Muscle layer of colon (tissue), 2 donors: ENCODE results near the gene SUMO3.
A peak's percentile ranks its signal among the peaks of the same experiment; 100 is the strongest.

Experiments
- H3K27ac ChIP-seq: one replicate; pipeline ENCODE4 v1.7.0; 2013; ENCODE audit warnings: low read depth, mild to moderate bottlenecking, low read length, moderate library complexity
- H3K27me3 ChIP-seq, 2 donors: one replicate each; pipeline ENCODE4 v1.7.0; 2013; ENCODE audit warnings: low read length in 2 of 2, mild to moderate bottlenecking in 2 of 2; ENCODE audit not compliant: insufficient read depth in 2 of 2, control insufficient read depth in 1 of 2
- H3K36me3 ChIP-seq: one replicate; pipeline ENCODE4 v1.7.0; 2013; ENCODE audit warnings: mild to moderate bottlenecking, low read length; ENCODE audit not compliant: insufficient read depth
- H3K4me1 ChIP-seq: one replicate; pipeline ENCODE4 v1.7.0; 2013; ENCODE audit warnings: mild to moderate bottlenecking, low read length; ENCODE audit not compliant: insufficient read depth
- H3K4me3 ChIP-seq, 2 donors: one replicate each; pipeline ENCODE4 v1.7.0; 2013; ENCODE audit warnings: low read length in 2 of 2, low read depth in 1 of 2, mild to moderate bottlenecking in 1 of 2, moderate library complexity in 1 of 2
- H3K9ac ChIP-seq: one replicate; pipeline ENCODE4 v1.7.0; 2013; ENCODE audit warnings: low read length
- H3K9me3 ChIP-seq: one replicate; pipeline ENCODE4 v1.7.0; 2013; ENCODE audit warnings: mild to moderate bottlenecking, low read length
- donor health status: abdominal sarcoma.
- donor health status: Adenocarcinoma of cecum.

Gene SUMO3

DNA sequence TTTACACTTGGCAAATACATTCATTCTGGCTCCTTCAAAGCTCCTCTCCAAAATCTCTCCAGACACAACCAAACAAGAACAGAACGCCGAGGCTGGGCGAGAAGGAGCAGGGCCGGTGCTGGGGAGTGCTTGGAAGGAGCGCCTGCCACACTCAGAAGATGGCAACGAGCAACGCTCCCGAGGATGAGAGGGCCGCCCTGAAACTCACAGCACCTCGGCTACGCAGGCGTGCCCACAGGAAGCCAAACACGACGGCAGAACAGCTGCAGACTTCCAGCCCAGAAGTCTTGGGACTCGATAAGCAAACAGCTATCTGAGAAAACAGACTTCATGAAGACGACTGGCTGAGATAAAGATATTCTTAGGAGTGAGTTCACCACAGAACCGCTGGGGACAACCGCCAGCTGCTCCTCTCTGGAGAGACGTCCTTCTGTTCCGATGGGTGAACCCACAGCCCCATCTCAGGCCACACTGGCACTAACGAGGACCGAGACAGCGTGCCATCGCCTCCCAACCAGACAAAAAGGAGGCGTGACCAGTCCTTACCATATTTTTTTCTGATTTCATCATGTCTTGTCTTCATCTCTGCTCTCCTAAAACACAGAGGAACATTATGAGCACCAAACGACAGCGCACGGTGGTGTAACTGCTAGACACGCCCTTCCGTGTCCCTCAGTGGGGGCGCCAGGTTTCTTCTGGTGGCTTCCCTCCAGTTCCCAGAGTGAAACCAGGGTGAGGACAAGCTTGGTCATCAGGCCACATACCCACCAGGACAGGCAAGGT lies 37.0 kb upstream of the SUMO3 start:
- no peaks in the 10 kb centered on the region for H3K9me3 ChIP-seq
- H3K4me3 ChIP-seq: no peak overlapping the region
- peaks cover 14% of the 10 kb centered on the region for H3K4me1 ChIP-seq
- no peak overlapping the region for H3K27ac ChIP-seq
- H3K36me3 ChIP-seq: peaks cover 67% of the 10 kb centered on the region
- H3K9ac ChIP-seq: no peak overlapping the region
- H3K27me3 ChIP-seq: no peaks in the 10 kb centered on the region

DNA sequence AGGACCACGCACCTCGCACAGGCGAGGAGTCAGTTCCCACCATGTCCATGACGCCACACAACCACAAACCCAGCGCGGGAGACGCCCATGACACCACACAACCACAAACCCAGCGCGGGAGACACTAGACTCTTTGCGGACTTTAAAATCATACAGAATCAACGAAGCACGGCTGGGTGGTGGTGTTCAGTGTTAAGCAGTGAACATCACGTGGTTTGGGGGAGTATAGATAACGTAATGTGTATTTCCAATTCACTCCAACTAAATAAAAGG lies 36.5 kb upstream of the SUMO3 start:
- Histone ChIP-seq H3K27me3 (no peaks in the 10 kb centered on the region), H3K27ac (no peak overlapping the region), H3K36me3 (peaks cover 69% of the 10 kb centered on the region), H3K9me3 (no peaks in the 10 kb centered on the region), H3K4me3 (no peak overlapping the region), H3K4me1 (peaks cover 14% of the 10 kb centered on the region), H3K9ac (no peak overlapping the region)

DNA sequence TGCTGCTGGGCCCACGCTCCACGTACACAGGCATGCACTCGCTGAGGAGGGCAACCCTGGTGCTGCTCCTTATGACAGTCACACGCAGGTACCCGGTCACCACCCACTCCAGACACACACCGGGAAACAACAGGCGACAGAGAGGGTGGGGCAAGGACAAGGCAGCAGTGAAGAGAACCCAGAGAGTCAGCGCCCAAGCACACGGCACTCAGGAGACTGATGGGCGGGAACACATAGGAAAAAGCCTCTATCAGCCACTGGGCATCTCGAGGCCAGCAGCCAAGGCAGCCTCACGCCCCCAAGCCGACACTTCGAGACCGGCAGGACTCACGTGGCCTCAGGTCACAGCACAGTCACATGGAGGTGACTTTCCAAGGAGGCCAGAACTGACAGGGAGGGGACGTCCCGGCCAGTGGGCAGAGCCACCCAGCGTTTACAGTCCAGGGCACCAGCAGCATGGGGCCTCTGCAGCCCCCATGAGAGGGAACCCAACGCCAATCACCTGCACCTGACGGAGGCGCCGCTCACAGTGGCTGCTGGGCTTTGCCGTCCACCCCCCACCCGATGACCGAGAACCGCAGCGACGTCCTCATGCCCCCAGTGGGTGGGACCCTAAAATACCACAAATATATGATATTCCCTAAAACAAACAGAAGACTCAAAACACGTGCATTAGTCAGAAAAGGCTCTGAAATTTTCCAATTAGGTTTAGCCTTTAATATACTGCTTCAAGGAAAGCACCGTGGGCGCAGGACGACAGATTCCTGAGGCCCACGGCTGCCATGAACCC lies 35.9 kb upstream of the SUMO3 start:
- Histone ChIP-seq H3K27me3 (no peaks in the 10 kb centered on the region), H3K9ac (no peak overlapping the region), H3K9me3 (no peaks in the 10 kb centered on the region), H3K4me1 (peaks cover 10% of the 10 kb centered on the region), H3K36me3 (peaks cover 66% of the 10 kb centered on the region), H3K27ac (no peak overlapping the region), H3K4me3 (no peak overlapping the region)

DNA sequence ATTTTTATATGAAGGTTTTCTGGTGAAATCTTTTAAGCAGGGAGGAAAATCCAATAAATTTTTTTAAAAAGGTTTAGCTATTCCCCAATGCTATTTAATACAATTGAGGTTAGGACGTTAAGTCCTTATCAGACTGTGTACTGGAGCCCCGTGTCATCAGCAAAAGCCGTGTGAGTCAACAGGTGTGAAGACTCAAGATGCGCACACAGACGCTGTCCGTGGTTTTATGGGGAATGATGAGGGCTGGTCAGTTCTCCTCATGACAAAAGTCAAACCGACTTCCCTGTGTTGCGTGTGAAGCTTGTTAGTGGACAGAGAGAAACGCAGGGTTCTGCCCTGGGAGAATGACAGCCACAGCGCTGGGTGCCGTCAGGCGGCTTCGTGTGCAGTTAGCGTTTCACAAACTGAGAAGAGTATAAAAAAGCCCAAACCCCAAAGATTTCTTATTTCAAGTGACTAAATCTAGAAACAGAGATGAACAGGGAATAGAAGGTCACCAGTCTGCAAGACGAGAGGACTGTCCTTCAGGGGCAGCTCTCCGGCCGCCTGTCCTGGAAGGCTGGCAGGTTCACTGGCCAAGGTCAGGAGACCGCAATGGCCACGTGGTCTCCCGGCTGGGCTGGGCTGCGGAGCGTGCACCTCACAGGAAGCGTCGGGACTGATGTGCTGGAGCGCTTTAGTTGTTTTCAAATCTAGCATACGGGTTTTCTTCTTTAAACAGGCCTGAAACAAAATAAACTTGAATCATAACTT lies 33.2 kb upstream of the SUMO3 start:
- H3K4me3 ChIP-seq: no peak overlapping the region
- H3K4me1 ChIP-seq: peaks cover 7% of the 10 kb centered on the region
- no peak overlapping the region for H3K27ac ChIP-seq
- no peaks in the 10 kb centered on the region for H3K27me3 ChIP-seq
- H3K9ac ChIP-seq: no peak overlapping the region
- H3K36me3 ChIP-seq: peaks cover 57% of the 10 kb centered on the region
- no peaks in the 10 kb centered on the region for H3K9me3 ChIP-seq

DNA sequence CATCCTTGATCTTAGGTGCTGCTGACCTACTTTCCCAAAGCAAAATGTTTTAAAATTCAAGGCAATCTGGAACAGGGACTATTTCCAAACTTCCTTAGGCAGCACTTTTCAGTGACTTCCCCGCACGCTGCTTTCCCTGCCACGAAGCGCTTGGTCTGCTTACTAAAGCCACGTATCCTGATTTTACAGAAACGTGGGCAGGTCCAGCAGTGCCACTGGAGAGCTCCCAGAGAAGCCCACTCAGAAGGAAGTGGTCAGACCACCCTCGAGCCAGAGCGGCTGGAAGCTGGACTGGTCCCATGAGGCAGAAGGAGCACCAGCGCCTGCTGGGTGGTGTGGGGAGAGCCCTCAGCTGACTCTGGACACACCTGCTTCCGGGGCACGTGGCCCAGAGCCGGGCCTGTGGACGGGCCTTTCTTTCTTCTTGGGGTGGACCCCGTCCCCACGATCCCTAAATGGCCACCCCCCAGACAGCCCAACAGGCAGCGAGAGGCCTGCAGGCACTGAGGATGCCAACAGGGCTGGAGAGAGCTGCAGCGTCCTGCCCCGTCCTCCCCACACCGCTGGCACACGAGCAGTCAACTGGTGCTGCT lies 32.4 kb upstream of the SUMO3 start:
- H3K9ac ChIP-seq: no peak overlapping the region
- no peaks in the 10 kb centered on the region for H3K9me3 ChIP-seq
- H3K27me3 ChIP-seq: peaks cover 0 to 6% of the 10 kb centered on the region in 2 donors
- H3K4me1 ChIP-seq: peaks cover 14% of the 10 kb centered on the region
- peaks cover 50% of the 10 kb centered on the region for H3K36me3 ChIP-seq
- no peak overlapping the region for H3K27ac ChIP-seq
- no peak overlapping the region for H3K4me3 ChIP-seq

DNA sequence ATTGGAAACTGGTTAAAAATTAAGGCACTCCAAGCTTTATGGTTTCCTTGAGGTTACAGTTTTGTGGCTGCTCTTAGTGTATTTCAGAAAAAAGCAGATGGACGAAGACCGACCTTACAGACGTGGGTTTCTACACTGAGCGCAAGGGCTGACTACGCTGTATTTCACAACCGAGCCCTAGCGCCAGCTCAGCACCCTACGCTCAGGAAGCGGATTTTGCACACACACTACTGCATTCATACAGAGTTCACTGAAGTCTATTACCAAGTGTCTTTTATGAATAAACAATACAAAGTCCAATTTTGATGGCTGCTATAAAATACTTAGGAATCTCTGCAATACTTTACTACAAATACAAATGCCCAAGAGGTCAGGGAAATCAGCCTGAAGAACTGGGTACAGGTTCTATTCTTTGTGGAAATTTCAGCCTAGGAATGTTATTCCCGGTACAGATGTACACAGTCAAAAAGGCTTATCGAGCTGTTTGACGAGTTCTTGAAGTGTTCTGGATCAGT lies 31.8 kb upstream of the SUMO3 start:
- H3K27ac ChIP-seq: no peak overlapping the region
- peaks cover 0 to 8% of the 10 kb centered on the region in 2 donors for H3K27me3 ChIP-seq
- no peaks in the 10 kb centered on the region for H3K9me3 ChIP-seq
- H3K36me3 ChIP-seq: peaks cover 43% of the 10 kb centered on the region
- no peak overlapping the region for H3K4me3 ChIP-seq
- H3K9ac ChIP-seq: no peak overlapping the region
- H3K4me1 ChIP-seq: peaks cover 16% of the 10 kb centered on the region

DNA sequence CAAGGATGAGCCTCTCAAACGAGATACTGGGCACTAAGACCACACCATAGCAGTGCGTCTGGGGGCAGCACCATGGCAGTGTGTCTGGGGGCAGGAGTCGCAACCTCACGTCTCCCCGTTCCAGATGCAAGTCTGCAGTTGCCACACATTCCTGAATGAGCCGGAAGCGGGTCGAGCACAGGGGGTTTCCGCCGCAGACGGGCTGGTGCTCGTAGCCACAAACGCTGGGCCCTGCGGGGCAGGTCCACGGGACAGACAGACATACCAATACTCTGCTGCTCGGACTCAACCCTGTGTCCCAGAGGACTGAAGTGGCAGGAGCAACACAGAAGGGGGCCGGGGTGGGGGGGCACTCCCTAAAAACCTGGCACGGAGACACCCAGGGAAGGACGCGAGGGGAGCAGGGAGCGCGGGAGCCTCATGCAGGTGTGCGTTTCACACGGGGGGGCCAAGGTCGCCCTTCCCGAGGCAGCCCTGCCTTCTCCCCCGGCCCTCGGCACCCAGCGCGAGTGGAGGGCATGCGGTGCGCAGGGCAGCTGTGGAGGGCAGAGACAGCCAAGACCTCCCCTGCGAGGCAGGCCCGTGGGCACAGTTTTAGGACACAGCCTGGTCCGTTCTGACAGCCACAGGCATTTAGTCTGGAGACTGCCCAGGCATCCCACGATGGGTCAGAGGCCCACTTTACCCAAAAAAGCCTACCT lies 31.1 kb upstream of the SUMO3 start:
- Histone ChIP-seq H3K9me3 (no peaks in the 10 kb centered on the region), H3K27me3 (peaks cover 0 to 8% of the 10 kb centered on the region in 2 donors), H3K9ac (no peak overlapping the region), H3K4me1 (peaks cover 16% of the 10 kb centered on the region), H3K4me3 (no peak overlapping the region), H3K27ac (no peak overlapping the region), H3K36me3 (peaks cover 36% of the 10 kb centered on the region)

DNA sequence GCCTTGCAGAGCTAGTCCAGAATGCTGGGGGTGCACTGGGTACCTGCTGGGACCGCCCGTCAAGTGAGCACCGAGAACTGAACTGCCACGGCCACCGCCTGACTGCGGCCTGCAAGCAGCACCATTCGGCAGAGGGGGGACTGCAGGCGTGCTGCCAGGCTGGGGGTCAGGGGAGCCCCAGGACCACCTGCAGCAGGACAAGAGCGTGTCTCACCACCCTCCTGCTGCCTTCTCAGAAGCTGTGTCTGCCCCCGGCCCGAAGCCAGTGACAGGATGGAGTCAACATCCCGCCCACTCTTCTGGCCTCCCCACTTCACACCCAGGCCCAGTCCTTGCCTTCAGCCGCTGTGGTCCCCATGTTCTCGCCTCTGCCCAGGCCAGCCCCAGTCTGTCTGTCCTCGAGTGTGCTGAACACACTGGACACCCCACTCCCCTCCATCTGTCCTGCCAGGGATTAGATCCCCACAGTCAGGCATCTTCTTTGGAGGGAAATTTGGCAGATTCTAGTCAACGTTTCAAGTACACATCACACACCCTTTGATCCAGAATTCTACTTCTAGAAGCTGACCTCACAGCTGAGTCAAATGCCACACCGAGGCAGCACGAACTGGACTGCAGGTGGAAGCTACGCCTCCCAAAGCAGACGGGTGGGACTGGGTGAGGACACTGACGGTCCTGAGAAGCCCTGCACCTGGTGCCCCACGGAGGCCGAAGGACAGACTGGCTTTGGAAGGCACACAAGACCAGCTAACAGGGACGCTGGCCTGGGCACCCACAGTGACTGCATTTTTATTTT lies 29.6 kb upstream of the SUMO3 start:
- Histone ChIP-seq H3K4me3 (no peak overlapping the region), H3K4me1 (peaks cover 16% of the 10 kb centered on the region), H3K9ac (no peak overlapping the region), H3K36me3 (peaks cover 31% of the 10 kb centered on the region), H3K27ac (no peak overlapping the region), H3K27me3 (peaks cover 0 to 10% of the 10 kb centered on the region in 2 donors), H3K9me3 (no peaks in the 10 kb centered on the region)

DNA sequence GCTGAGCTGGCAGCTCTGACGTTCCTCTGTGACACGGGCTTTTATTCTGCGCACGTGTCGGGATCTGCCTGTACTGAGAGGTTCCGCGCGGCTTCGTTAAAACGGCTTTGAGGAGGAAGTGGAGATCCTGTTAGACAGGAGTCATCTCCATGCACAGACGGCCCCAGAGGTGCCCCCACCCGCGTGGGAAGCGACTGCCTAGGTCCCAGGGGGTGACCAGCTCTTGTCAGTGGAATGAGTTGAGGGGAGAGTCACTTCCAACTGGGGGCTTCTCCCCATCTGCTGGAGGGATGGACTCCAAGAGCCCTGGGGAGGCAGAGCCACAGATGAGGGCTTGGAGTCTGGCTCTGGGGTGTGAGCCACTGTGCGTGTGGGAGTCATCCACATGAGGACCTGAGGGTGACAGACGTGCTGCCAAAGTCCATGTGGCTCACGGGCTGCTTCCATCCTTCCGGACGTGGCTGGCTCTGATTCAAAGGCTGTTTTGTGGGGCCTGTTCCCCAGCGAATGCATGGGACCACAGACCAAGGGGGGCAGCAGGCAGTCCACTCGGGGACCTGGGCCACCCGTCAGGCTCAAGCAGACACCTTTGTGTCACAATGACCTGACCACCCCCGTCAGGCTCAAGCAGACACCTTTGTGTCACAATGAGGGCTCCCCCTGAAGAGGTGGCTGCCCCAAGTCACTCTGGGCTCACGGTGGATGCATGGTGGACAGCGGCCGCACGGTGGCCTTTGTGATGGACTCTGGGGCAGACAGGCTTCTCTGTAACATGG lies 28.8 kb upstream of the SUMO3 start:
- H3K4me1 ChIP-seq: peaks cover 16% of the 10 kb centered on the region

DNA sequence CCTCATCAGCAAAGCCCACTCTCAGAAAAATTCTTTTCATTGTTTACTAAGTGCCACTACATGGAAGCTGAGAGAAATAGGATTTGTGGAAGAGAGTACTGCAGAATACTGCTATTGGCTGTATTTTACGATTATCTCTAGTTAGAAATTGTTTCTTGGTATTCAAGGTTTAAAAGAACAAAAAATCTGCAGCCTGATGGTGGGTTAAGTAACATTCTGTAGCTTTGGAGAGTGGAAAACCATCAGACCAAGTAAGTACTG lies 28.3 kb upstream of the SUMO3 start:
- peaks cover 21% of the 10 kb centered on the region for H3K36me3 ChIP-seq
- peak overlapping the region; percentile 31 to 56 for H3K4me3 ChIP-seq
- H3K9me3 ChIP-seq: no peaks in the 10 kb centered on the region
- peaks cover 16% of the 10 kb centered on the region for H3K4me1 ChIP-seq
- no peak overlapping the region for H3K9ac ChIP-seq
- peak overlapping the region; percentile 4 for H3K27ac ChIP-seq
- H3K27me3 ChIP-seq: peaks cover 0 to 12% of the 10 kb centered on the region in 2 donors

More for the DNA sequence above, 28.8 kb upstream of the SUMO3 start:
- peaks cover 26% of the 10 kb centered on the region for H3K36me3 ChIP-seq
- H3K4me3 ChIP-seq: no peak overlapping the region
- H3K9me3 ChIP-seq: no peaks in the 10 kb centered on the region
- H3K27ac ChIP-seq: peak overlapping the region; percentile 4
- no peak overlapping the region for H3K9ac ChIP-seq
- peaks cover 0 to 12% of the 10 kb centered on the region in 2 donors for H3K27me3 ChIP-seq
